IMR-90 (cell line): ENCODE results near the gene IRAK2. TPM values are rescaled to one million over a fixed set of nuclear protein-coding genes. Genes with fewer than 3 reads are reported as not detected.
A peak's percentile ranks its signal among the peaks of the same experiment; 100 is the strongest.

ENCODE experiments used
- ATAC-seq: fragments of 200-7000 bp; cut with Tn5 transposase; 2 replicates; pipeline ENCODE4 v1.9.1; 2020; ENCODE audit warnings: low read depth, mild to moderate bottlenecking, moderate library complexity
- BruUV-seq: library from RNA; stranded (reverse); fragments of 400-500 nt; replicated peaks from 2 replicates; lab custom pipeline; 2021; lab: Mats Ljungman, UMichigan
- CTCF ChIA-PET: fragments of 300-600 bp; formaldehyde crosslinking; extraction: SDS; loops from one replicate; lab custom pipeline; 2021; ENCODE audit warnings: antibody characterized with exemption; lab: Yijun Ruan, JAX
- POLR2A ChIA-PET: fragments of 300-600 bp; sonication (Branson Sonifier 250); formaldehyde crosslinking; loops from one replicate; lab custom pipeline; 2022; ENCODE audit warnings: antibody characterized with exemption; ENCODE audit not compliant: unreplicated experiment; lab: Charles Lee
- DNase-seq: peaks from one replicate; pipeline ENCODE4 v3.0.0; 2013
- H2AFZ ChIP-seq: replicated peaks from 2 replicates; pipeline ENCODE3; 2013; ENCODE audit warnings: low read length, mild to moderate bottlenecking; ENCODE audit not compliant: poor library complexity
- H2AK5ac ChIP-seq: 2 replicates; pipeline ENCODE4 v1.6.1; 2013; ENCODE audit warnings: low read depth, low read length, inconsistent platforms
- H2AK9ac ChIP-seq: replicated peaks from 2 replicates; pipeline ENCODE3; 2013; ENCODE audit warnings: mild to moderate bottlenecking, low read depth, low read length, moderate library complexity; ENCODE audit not compliant: poor library complexity
- H2BK120ac ChIP-seq: 2 replicates; pipeline ENCODE4 v1.6.1; 2013; ENCODE audit warnings: low read depth, low read length, inconsistent platforms
- H2BK15ac ChIP-seq: 3 replicates; pipeline ENCODE4 v1.6.1; 2013; ENCODE audit warnings: low read depth, low read length, inconsistent platforms
- H2BK20ac ChIP-seq: 2 replicates; pipeline ENCODE4 v1.6.1; 2013; ENCODE audit warnings: low read depth, mild to moderate bottlenecking, inconsistent platforms, low read length, moderate library complexity
- H2BK5ac ChIP-seq: 2 replicates; pipeline ENCODE4 v1.6.1; 2013; ENCODE audit warnings: mild to moderate bottlenecking, low read depth, low read length, inconsistent platforms; ENCODE audit not compliant: poor library complexity, severe bottlenecking
- H3K14ac ChIP-seq: replicated peaks from 2 replicates; pipeline ENCODE4 v1.6.1; 2013; ENCODE audit warnings: low read depth, low read length, inconsistent platforms
- H3K18ac ChIP-seq: 2 replicates; pipeline ENCODE4 v1.6.1; 2013; ENCODE audit warnings: low read depth, low read length, control low read depth
- H3K23ac ChIP-seq: 2 replicates; pipeline ENCODE4 v1.6.1; 2013; ENCODE audit warnings: low read depth, low read length, inconsistent platforms
- H3K27ac ChIP-seq: 2 replicates; pipeline ENCODE4 v1.5.1; 2013; ENCODE audit warnings: mild to moderate bottlenecking, control low read depth, low read length; ENCODE audit not compliant: insufficient read depth
- H3K27me3 ChIP-seq: 2 replicates; pipeline ENCODE4 v1.6.1; 2013; ENCODE audit warnings: low read length; ENCODE audit not compliant: control insufficient read depth, insufficient read depth
- H3K36me3 ChIP-seq: 2 replicates; pipeline ENCODE4 v1.6.1; 2013; ENCODE audit warnings: low read length, mixed read lengths; ENCODE audit not compliant: control insufficient read depth, insufficient read depth
- H3K4ac ChIP-seq: 2 replicates; pipeline ENCODE4 v1.6.1; 2013; ENCODE audit warnings: low read depth, low read length, inconsistent platforms
- H3K4me1 ChIP-seq: 2 replicates; pipeline ENCODE4 v1.6.1; 2013; ENCODE audit warnings: low read length, mixed read lengths; ENCODE audit not compliant: control insufficient read depth, insufficient read depth
- H3K4me2 ChIP-seq: 2 replicates; pipeline ENCODE4 v1.6.1; 2013; ENCODE audit warnings: low read depth, mild to moderate bottlenecking, control low read depth, low read length, moderate library complexity
- H3K4me3 ChIP-seq: 2 replicates; pipeline ENCODE4 v1.5.1; 2013; ENCODE audit warnings: low read depth, mild to moderate bottlenecking, control low read depth, low read length, moderate library complexity; ENCODE audit not compliant: insufficient read depth
- H3K56ac ChIP-seq: 2 replicates; pipeline ENCODE4 v1.6.1; 2013; ENCODE audit warnings: low read length, inconsistent platforms; ENCODE audit not compliant: insufficient read depth; ENCODE audit errors: extremely low read depth
- H3K79me1 ChIP-seq, 2 experiments: 2 replicates each; pipeline ENCODE4 v1.6.1; 2013; ENCODE audit warnings: low read length in 2 of 2, inconsistent platforms in 1 of 2, low read depth in 1 of 2
- H3K9ac ChIP-seq: 2 replicates; pipeline ENCODE4 v1.6.1; 2013; ENCODE audit warnings: low read depth, low read length, control low read depth
- H3K9me1 ChIP-seq: 2 replicates; pipeline ENCODE4 v1.6.1; 2013; ENCODE audit warnings: low read length, inconsistent platforms; ENCODE audit not compliant: insufficient read depth
- H3K9me3 ChIP-seq: 2 replicates; pipeline ENCODE4 v1.6.1; 2013; ENCODE audit warnings: low read length; ENCODE audit not compliant: control insufficient read depth, insufficient read depth
- H4K20me1 ChIP-seq: 2 replicates; pipeline ENCODE4 v1.6.1; 2013; ENCODE audit warnings: low read length, inconsistent platforms; ENCODE audit not compliant: insufficient read depth
- H4K5ac ChIP-seq: 2 replicates; pipeline ENCODE4 v1.6.1; 2013; ENCODE audit warnings: mild to moderate bottlenecking, low read depth, low read length, control low read depth
- H4K8ac ChIP-seq, 2 experiments: 2 replicates each; pipeline ENCODE4 v1.6.1; 2013; ENCODE audit warnings: low read depth in 2 of 2, low read length in 2 of 2, control low read depth in 1 of 2, inconsistent platforms in 1 of 2
- H4K91ac ChIP-seq: 2 replicates; pipeline ENCODE4 v1.6.1; 2013; ENCODE audit warnings: low read depth, low read length, inconsistent platforms; ENCODE audit not compliant: insufficient read depth
- CEBPB ChIP-seq: IDR thresholded peaks from 2 replicates; pipeline ENCODE4 v1.6.1; 2012; ENCODE audit warnings: low read depth, low read length, improper control_type of control experiment
- CHD1 ChIP-seq: IDR thresholded peaks from 2 replicates; pipeline ENCODE4 v1.6.1; 2012; ENCODE audit warnings: low read depth, low read length, improper control_type of control experiment
- MAFK ChIP-seq: IDR thresholded peaks from 2 replicates; pipeline ENCODE4 v1.6.1; 2012; ENCODE audit warnings: low read depth, low read length, improper control_type of control experiment
- MAZ ChIP-seq: IDR thresholded peaks from 2 replicates; pipeline ENCODE4 v1.6.1; 2012; ENCODE audit warnings: low read depth, mild to moderate bottlenecking, low read length, improper control_type of control experiment, moderate library complexity, borderline replicate concordance
- MXI1 ChIP-seq: IDR thresholded peaks from 2 replicates; pipeline ENCODE4 v1.6.1; 2012; ENCODE audit warnings: low read depth, mild to moderate bottlenecking, low read length, moderate library complexity, borderline replicate concordance
- NFE2L2 ChIP-seq: fragments of 150-350 bp; IDR thresholded peaks from 2 replicates; pipeline ENCODE4 v1.6.1; 2016; ENCODE audit warnings: low read depth, mild to moderate bottlenecking, low read length
- POLR2A ChIP-seq: IDR thresholded peaks from 2 replicates; pipeline ENCODE4 v1.6.1; 2012; ENCODE audit warnings: mild to moderate bottlenecking, low read depth, low read length
- RAD21 ChIP-seq: IDR thresholded peaks from 2 replicates; pipeline ENCODE4 v1.6.1; 2012; ENCODE audit warnings: low read length, improper control_type of control experiment
- RFX5 ChIP-seq: IDR thresholded peaks from 2 replicates; pipeline ENCODE4 v1.8.0; 2012; ENCODE audit warnings: low read depth, mild to moderate bottlenecking, low read length, moderate library complexity
- SMC3 ChIP-seq: fragments of 150-350 bp; IDR thresholded peaks from 2 replicates; pipeline ENCODE4 v1.6.1; 2016; ENCODE audit warnings: low read depth, mild to moderate bottlenecking, antibody characterized with exemption, low read length, moderate library complexity
- USF2 ChIP-seq: fragments of 150-350 bp; IDR thresholded peaks from 2 replicates; pipeline ENCODE4 v1.6.1; 2017; ENCODE audit warnings: mild to moderate bottlenecking, antibody characterized with exemption, low read length, low read depth
- WGBS, 2 experiments: methylation state at CpG; one replicate each; pipeline versions ENCODE4 v1.1.5 to v1.1.7; 2013; ENCODE audit warnings: missing lambda C conversion rate in 2 of 2; ENCODE audit not compliant: insufficient read length in 1 of 2; ENCODE audit errors: extremely low coverage in 2 of 2; 5-methylcytosine and 5-hydroxymethylcytosine counted together
- dilution Hi-C: fragments of 300-500 bp; cut with HindIII; formaldehyde crosslinking; loops from one replicate; pipeline ENCODE4 v1.14.3; 2018; ENCODE audit warnings: low sequenced_read_pairs; ENCODE audit not compliant: unreplicated experiment
- in situ Hi-C: fragments of 300-500 bp; cut with MboI; formaldehyde crosslinking; loops from 3 replicates; pipeline ENCODE4 v1.14.3; 2019; ENCODE audit warnings: low sequenced_read_pairs, inconsistent platforms, mixed read lengths
- intact Hi-C: fragments of 100-400 bp; cut with micrococcal nuclease; formaldehyde crosslinking; loops from 2 replicates; pipeline ENCODE4 v1.10.0; 2022
- polyA plus RNA-seq, 3 experiments: library from polyadenylated mRNA; depleted of rRNA; stranded (reverse); fragments of >200 nt; gene quantifications; 2 replicates each; pipeline ENCODE4 v1.2.3, GENCODE V29; 2012; ENCODE audit warnings: low replicate concordance in 1 of 3
- total RNA-seq: library from RNA; depleted of rRNA; stranded (reverse); fragments of >200 nt; gene quantifications from 2 replicates; pipeline ENCODE4 v1.2.3, GENCODE V29; 2012

Gene IRAK2
- total and polyA plus RNA-seq, 2 of the 4 experiments (the other 2 are of a cell fraction) = 6.9 to 8.1 TPM

- POLR2A ChIA-PET = no interaction called here
- peaks cover 0 to 42% of the 10 kb centered on the region in 2 experiments; a peak in 2 of 4 replicates for H3K79me1 ChIP-seq
- peak overlapping the region; percentile 95 for H2BK20ac ChIP-seq
- H4K5ac ChIP-seq = peak overlapping the region; percentile 77; the same call in 1 of the 2 replicates
- DNase-seq (peak; percentile 41), ATAC-seq (peak; percentile 16)
- H3K9me3 ChIP-seq = no peaks in the 10 kb centered on the region
- peak overlapping the region; percentile 100 for H2BK5ac ChIP-seq
- peaks cover 22% of the 10 kb centered on the region for H3K4me1 ChIP-seq
- intact Hi-C loops = no loop called here
- peaks cover 4% of the 10 kb centered on the region for H3K36me3 ChIP-seq
- H3K4me2 ChIP-seq = no peak overlapping the region
- TF ChIP-seq MAFK (no peak), POLR2A (no peak), RAD21 (no peak), NFE2L2 (no peak), RFX5 (no peak), USF2 (no peak), CHD1 (no peak), SMC3 (no peak), CEBPB (no peak), MAZ (no peak), MXI1 (no peak)
- H3K14ac ChIP-seq = peak overlapping the region; percentile 95
- WGBS, 2 experiments = no CpG with 5 or more reads among the region's 2 CpGs
- peak overlapping the region; percentile 97 for H3K4ac ChIP-seq
- in situ Hi-C loops = no loop called here
- dilution Hi-C loops = no loop called here
- H3K23ac ChIP-seq = peak overlapping the region; percentile 88
- H3K9ac ChIP-seq = 0 out of 2 replicates have a peak overlapping the region, but pooled peaks have one; percentile 15
- peak overlapping the region; percentile 92 for H3K27ac ChIP-seq
- H3K18ac ChIP-seq = peak overlapping the region; percentile 78
- H3K56ac ChIP-seq = peak overlapping the region; percentile 87
- peak overlapping the region; percentile 93 for H4K91ac ChIP-seq
- 0 out of 2 replicates have a peak, but pooled peaks cover 3% of the 10 kb centered on the region for H4K20me1 ChIP-seq
- no peak overlapping the region for H3K4me3 ChIP-seq
- CTCF ChIA-PET = interaction anchor here (1.4 to 5.6 kb wide), 2 partner anchors 13 to 17 kb away, joined by 3 to 31 read pairs; no protein-coding TSS in a partner anchor
- H3K27me3 ChIP-seq = no peaks in the 10 kb centered on the region
- H2AK9ac ChIP-seq = peak overlapping the region; percentile 98
- H3K9me1 ChIP-seq = peaks cover 28% of the 10 kb centered on the region
- peak overlapping the region; percentile 72 to 91 for H4K8ac ChIP-seq
- H2BK15ac ChIP-seq = peak overlapping the region; percentile 82; the same call in 1 of the 3 replicates
- H2AK5ac ChIP-seq = peak overlapping the region; percentile 95
- BruUV-seq = no TSS peak
- H2BK120ac ChIP-seq = peak overlapping the region; percentile 98
- peak overlapping the region; percentile 82 for H2AFZ ChIP-seq
Measured at GRCh38 chr3:10204921-10205320, 40.2 kb downstream of the IRAK2 start.
